ENCODE measurements around the gene ANKRD40. TPM values are rescaled to one million over a fixed set of nuclear protein-coding genes. Genes with fewer than 3 reads are reported as not detected.

Gene ANKRD40
- total RNA-seq, 1 donor from 2014 or later = 21.6 TPM

GRCh38 chr17:50664788-50665458 is 42.8 kb downstream of the ANKRD40 start:
- Histone ChIP-seq H3K36me3 (no peaks in the 10 kb centered on the region), H3K9me3 (no peaks in the 10 kb centered on the region), H3K4me3 (no peak overlapping the region), H3K27ac (no peak overlapping the region), H3K4me1 (peaks cover 32% of the 10 kb centered on the region), H3K27me3 (no peaks in the 10 kb centered on the region)
- intact Hi-C loops (cut with DNase I) = no loop called here
- DNase-seq (ENCODE audit: extremely low spot score in 2 of 2) = no peak
- TF ChIP-seq CTCF (IDR thresholded peaks at IDR 0.05) (no peak), POLR2A (IDR thresholded peaks at IDR 0.05) (no peak), POLR2AphosphoS5 (IDR thresholded peaks at IDR 0.05; ENCODE audit: insufficient read depth in 1 of 2, low read depth in 1 of 2) (no peak)

GRCh38 chr17:50663812-50664374 is 43.8 kb downstream of the ANKRD40 start:
- Histone ChIP-seq H3K4me1 (peaks cover 40% of the 10 kb centered on the region), H3K36me3 (no peaks in the 10 kb centered on the region), H3K27ac (no peak overlapping the region), H3K27me3 (no peaks in the 10 kb centered on the region), H3K4me3 (no peak overlapping the region), H3K9me3 (no peaks in the 10 kb centered on the region)
- no peak for TF ChIP-seq POLR2A (IDR thresholded peaks at IDR 0.05)
- no peak for TF ChIP-seq POLR2AphosphoS5 (IDR thresholded peaks at IDR 0.05; ENCODE audit: insufficient read depth in 1 of 2, low read depth in 1 of 2)
- TF ChIP-seq CTCF (IDR thresholded peaks at IDR 0.05) = no peak
- DNase-seq (ENCODE audit: extremely low spot score in 2 of 2) = no peak
- intact Hi-C loops (cut with DNase I) = no loop called here

GRCh38 chr17:50662632-50663225 is 45.0 kb downstream of the ANKRD40 start:
- TF ChIP-seq POLR2A (IDR thresholded peaks at IDR 0.05) (no peak), CTCF (IDR thresholded peaks at IDR 0.05) (no peak), POLR2AphosphoS5 (IDR thresholded peaks at IDR 0.05; ENCODE audit: insufficient read depth in 1 of 2, low read depth in 1 of 2) (no peak)
- H3K27me3 ChIP-seq = no peaks in the 10 kb centered on the region
- peaks cover 36% of the 10 kb centered on the region for H3K4me1 ChIP-seq
- no peaks in the 10 kb centered on the region for H3K9me3 ChIP-seq
- H3K4me3 ChIP-seq = no peak overlapping the region
- no peak overlapping the region for H3K27ac ChIP-seq
- no peaks in the 10 kb centered on the region for H3K36me3 ChIP-seq
- no peak for DNase-seq (ENCODE audit: extremely low spot score in 2 of 2)
- intact Hi-C loops (cut with DNase I) = no loop called here

GRCh38 chr17:50661795-50662391 is 45.8 kb downstream of the ANKRD40 start:
- Histone ChIP-seq H3K36me3 (no peaks in the 10 kb centered on the region), H3K4me3 (no peak overlapping the region), H3K27me3 (no peaks in the 10 kb centered on the region), H3K9me3 (no peaks in the 10 kb centered on the region), H3K4me1 (peaks cover 36% of the 10 kb centered on the region), H3K27ac (peak overlapping the region; percentile 62)
- intact Hi-C loops (cut with DNase I) = no loop called here
- DNase-seq (ENCODE audit: extremely low spot score in 2 of 2) = no peak
- TF ChIP-seq POLR2AphosphoS5 (IDR thresholded peaks at IDR 0.05; ENCODE audit: insufficient read depth in 1 of 2, low read depth in 1 of 2) = peak; percentile 48 to 95
- TF ChIP-seq POLR2A (IDR thresholded peaks at IDR 0.05) = no peak

- Histone ChIP-seq H3K36me3 (no peaks in the 10 kb centered on the region), H3K27me3 (no peaks in the 10 kb centered on the region), H3K9me3 (no peaks in the 10 kb centered on the region), H3K4me1 (peaks cover 36% of the 10 kb centered on the region), H3K27ac (peak overlapping the region; percentile 62), H3K4me3 (no peak overlapping the region)
- intact Hi-C loops (cut with DNase I) = no loop called here
- TF ChIP-seq CTCF (IDR thresholded peaks at IDR 0.05) (no peak), POLR2AphosphoS5 (IDR thresholded peaks at IDR 0.05; ENCODE audit: insufficient read depth in 1 of 2, low read depth in 1 of 2) (no peak), POLR2A (IDR thresholded peaks at IDR 0.05) (no peak)
- DNase-seq (ENCODE audit: extremely low spot score in 2 of 2) = no peak
Observed at GRCh38 chr17:50661348-50661747, 46.4 kb downstream of the ANKRD40 start.
